Measurements from ENCODE around the gene DLG5.

DLG5 gene

DNA sequence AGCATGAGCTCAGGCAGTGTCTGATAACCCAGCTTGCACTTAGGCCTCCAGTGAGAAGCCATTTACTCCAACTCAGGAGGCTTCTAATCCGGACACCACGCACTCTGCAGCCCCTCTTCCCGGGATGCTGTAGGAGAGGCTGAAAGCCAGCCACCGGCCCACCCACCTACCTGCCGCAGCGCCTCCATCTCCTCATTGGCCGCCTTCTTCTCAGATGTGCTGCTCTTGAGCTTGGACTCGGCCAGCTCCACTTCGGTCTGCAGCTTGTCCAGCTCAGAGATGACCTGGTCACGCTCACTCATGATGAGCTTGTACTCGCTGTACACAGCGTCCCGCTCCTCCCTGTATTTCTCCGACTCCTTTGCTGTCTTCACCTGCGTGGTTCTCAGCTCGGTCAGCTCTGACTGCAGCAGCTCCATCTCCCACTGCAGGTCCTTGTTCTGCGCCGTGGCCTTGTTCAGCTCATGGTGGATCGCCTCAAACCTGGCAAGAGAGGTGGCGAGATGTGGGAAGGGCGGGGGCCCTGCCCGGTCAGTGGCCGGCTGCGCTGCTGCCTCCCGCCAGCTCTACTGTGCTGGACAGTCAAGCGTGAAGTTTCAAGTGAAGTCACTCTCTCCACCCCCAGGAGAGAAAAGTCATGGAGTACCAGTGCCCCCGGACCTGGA lies 84.7 kb downstream of the DLG5 start:
- ATAC-seq: no peak

DNA sequence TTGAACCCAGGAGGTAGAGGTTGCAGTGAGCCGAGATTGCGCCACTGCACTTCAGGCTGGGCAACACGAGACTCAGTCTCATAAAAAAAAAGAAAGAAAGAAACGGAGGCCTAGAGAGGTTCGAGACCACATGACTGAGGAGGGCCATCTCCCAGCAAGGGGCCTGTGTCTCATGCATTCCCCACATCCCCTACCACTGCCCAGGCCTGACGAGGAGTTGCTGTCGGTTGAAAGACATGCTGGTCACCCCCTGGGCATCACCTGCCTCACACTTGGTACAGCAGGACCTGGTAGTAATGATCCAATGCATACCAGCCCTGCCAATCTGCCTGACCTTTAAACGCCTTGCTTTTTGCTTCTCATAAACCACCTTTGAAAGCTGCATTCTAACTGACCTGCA lies 85.9 kb downstream of the DLG5 start:
- no peak for ATAC-seq

DNA sequence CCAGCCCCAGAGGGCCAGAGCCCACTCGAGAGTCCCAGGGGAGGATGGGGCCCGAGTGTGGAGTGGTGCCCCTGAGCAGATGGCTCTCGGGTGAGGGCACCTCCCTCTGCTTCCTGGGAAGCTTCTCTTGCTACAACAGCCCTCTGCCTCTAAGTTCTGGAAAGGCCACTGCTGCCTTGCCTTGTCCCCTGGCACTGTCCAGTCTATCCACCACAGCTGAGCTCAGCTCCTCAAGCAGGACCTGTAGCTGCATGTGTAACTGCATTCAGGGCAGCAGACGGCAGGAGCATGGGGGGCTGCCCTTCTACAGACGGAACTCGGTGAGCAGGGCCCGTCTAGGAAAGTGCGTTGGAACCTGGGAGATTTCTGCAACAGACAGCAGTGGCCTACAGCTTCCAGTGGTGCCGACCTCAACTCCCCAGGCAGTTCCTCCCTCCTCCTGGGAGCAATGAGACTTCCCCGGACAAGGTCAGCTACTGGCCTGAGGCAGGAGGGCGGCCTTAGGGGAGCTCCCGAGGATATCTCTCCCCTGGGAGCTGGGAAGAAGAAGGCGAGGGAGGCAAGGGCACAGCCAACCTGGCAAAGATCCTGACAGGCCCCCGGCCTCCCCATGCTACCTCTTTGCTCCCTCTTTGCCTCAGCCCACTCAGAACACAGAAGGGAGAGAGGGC lies 88.5 kb downstream of the DLG5 start:
- ATAC-seq: no peak

DNA sequence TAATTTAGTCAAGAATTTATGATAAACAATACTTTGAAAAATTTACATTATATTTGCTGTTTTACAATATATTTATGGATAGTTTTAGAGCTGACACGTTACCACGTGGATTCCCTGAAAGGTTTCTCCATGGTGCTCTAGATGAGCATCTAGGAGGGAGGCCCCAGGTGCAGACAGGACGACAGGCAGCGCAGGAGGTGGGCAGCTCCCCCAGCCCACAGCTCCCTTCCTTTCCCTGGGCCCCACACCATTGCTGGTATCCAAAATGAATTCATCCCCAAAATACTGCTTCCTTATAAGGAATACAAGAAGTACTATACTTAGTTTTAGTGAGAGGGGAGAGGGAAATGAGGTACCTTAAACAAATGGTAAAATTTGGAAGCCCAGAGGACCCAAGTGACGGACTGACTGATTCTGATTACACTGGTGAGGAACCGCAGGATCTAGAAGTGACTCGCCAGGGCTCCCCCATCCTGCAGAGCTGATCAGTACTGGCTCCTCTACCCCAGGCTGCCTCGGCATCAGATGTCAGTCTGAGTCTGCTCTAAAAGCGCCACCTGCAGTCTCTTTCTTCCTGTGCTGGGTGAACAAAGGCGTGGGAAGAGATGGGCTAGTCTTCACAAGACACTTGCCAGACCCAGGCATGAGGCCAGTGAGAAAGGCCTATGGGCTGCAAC lies 89.2 kb downstream of the DLG5 start:
- ATAC-seq: peak; percentile 93

GRCh38 chr10:77836299-77836820 lies 90.2 kb downstream of the DLG5 start:
- peak; percentile 60 to 63 for ATAC-seq

GRCh38 chr10:77835669-77836086 lies 90.9 kb downstream of the DLG5 start:
- ATAC-seq: no peak

DNA sequence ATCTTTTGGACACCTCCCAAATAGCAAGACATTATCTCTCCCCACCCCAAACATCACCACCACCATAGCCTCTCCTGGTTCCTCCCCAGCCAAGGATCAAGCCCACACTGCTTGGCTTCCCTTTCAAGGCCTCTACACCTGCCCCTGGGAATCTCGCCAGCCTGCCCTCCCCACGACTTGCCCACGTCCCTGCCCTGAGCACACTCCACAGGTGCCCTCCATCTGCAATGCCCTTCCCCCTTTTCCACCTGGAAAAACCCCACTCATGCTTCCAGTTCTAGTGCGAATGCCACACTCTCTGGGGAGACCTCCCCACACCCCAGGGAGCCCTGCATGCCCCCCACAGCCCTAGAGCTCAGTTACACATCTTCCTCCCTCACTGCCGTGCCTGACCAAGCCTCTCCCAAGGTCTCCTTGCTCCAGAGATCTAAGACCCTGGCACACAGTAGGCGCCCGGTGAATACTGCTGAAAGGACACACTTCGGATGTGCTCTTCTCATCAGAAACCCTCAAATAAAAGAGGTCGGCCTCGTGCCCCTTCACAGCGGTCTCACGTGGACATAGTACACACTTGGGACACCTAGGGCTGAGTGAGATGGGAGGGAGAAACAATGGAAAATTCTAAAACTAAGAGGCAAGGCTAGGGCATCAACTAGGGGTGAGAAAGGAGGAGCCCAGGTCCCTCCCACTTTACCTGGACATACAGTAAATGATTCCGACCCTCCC lies 91.4 kb downstream of the DLG5 start:
- no peak for ATAC-seq

DNA sequence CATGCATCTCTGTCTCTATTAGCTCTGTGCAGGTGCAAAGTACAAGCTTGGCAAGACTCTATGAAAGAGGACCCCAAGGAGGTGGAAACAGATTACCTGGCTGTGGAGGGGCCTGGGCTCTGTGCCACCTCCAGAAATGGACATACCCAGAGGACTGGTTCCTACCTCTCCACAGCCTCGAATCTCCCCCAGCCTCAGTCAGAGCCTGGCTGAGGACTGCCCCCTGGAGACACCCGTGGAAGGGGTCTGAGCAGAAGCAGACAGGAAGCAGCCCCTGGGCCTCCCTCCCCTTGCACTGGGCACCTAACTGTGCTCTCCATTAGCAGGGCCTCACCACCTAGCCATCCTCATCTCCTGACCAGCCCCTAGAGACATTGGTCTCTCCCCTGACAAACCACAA lies 92.0 kb downstream of the DLG5 start:
- no peak for ATAC-seq

GRCh38 chr10:77833792-77834191 lies 92.8 kb downstream of the DLG5 start:
- no peak for ATAC-seq

GRCh38 chr10:77833225-77833624 lies 93.3 kb downstream of the DLG5 start:
- no peak for ATAC-seq

GRCh38 chr10:77832238-77832637 lies 94.3 kb downstream of the DLG5 start:
- ATAC-seq: no peak

DNA sequence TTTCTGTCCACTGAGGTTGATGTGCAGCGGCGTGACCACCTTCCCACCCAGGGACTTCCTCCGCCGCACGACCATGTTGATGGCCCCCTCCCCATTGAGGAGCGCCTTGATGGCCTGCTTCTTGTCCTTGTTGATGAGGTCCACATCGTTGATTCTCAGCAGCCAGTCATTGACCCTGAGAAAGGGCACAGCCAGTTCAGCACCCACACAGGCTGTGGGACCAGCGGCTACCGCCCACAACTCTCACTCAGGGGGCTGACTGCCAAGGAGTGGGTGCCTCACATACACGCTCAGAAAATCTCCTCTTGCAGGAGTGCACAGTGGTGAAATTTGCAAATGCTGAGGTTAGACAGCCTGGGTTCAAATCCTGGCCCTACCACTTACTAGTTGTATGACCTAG lies 97.2 kb downstream of the DLG5 start:
- ATAC-seq: no peak

GRCh38 chr10:77828377-77828776 lies 98.2 kb downstream of the DLG5 start:
- no peak for ATAC-seq

DNA sequence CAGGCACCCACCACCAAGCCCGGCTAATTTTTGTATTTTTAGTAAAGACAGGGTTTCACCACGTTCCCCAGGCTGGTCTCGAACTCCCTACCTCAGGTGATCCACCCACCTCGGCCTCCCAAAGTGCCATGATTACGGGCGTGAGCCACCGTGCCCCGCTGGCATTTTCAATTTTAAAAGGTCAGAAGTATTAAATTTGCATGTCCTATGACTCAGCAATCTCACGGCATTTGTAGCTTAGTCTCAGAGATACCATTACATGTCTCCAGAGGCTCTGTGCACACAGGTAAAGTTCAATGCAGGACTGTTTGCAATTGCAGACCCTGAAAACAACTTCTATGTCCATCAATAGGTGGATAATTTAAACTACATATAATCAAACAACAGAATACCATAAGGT lies 99.2 kb downstream of the DLG5 start:
- ATAC-seq: no peak

DNA sequence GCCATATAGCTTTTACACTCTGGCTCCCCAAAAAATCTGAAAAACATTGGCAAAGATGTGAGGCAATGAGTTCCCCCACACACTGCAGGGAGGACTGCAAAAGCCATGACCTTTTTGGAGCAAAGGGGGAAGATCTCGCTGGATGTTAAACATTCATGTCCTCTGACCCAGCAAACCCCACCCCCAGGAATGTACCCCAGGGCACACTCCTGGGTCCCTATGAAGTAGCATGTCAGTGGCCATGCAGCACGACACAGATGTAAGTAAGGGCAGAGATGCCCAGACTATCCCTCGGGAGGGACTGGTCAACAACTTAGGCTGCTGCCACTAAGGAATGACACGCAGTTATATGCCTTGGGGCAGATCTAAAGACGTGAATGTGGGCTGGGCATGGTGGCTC lies 100.6 kb downstream of the DLG5 start:
- ATAC-seq: no peak

GRCh38 chr10:77824908-77825307 lies 101.6 kb downstream of the DLG5 start:
- no peak for ATAC-seq

- no peak for ATAC-seq
These were observed 102.6 kb downstream of the DLG5 start for GRCh38 chr10:77823811-77824542.

DNA sequence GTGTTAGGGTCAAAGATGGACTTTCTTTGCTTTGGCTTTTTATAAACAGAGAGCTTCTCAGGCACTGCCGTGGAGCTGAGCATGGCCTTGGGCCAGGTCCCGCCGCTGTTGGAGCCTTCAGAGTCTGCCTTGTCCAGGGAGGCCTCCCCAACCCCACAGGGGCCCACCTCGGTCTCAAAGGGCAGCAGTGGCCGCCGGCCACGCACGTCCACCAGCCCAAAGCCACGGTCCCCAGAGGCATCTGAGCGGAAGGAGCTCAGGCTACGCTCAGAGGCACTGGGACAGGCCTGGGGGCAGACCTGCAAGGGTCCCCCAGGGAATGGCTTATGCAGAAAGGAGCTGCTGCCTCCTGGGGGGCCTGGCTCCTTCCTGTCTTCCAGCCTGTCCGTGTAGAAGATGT lies 105.0 kb downstream of the DLG5 start:
- ATAC-seq: no peak

- ATAC-seq: no peak
These were observed 105.5 kb downstream of the DLG5 start for GRCh38 chr10:77821036-77821435.

GRCh38 chr10:77820349-77820748 lies 106.2 kb downstream of the DLG5 start:
- no peak for ATAC-seq

GRCh38 chr10:77819210-77820112 lies 107.1 kb downstream of the DLG5 start:
- no peak for ATAC-seq

Data from activated CD4-positive, CD25-positive, alpha-beta regulatory T cell treated with anti-CD3 and anti-CD28 coated beads, Interleukin-2, amount 50 U/mL, for 24 hours (primary cell).